Ectodermal cell (in vitro differentiated cells): ENCODE data around the gene CAMSAP1.

ENCODE experiments used
- H3K27ac ChIP-seq: 2 replicates; pipeline ENCODE4 v1.7.0; 2013; ENCODE audit warnings: mild to moderate bottlenecking, low read depth, low read length; ENCODE audit not compliant: insufficient read depth, poor library complexity, severe bottlenecking
- H3K27me3 ChIP-seq: 2 replicates; pipeline ENCODE4 v1.7.0; 2013; ENCODE audit warnings: mild to moderate bottlenecking, low read length; ENCODE audit not compliant: insufficient read depth, control insufficient read depth, poor library complexity, severe bottlenecking
- H3K36me3 ChIP-seq: one replicate; pipeline ENCODE4 v1.7.0; 2013; ENCODE audit warnings: low read length; ENCODE audit not compliant: control insufficient read depth, insufficient read depth
- H3K4me1 ChIP-seq: one replicate; pipeline ENCODE4 v1.7.0; 2013; ENCODE audit warnings: low read length; ENCODE audit not compliant: control insufficient read depth, insufficient read depth
- H3K4me3 ChIP-seq: 2 replicates; pipeline ENCODE4 v1.7.0; 2013; ENCODE audit warnings: low read depth, low read length, control low read depth; ENCODE audit not compliant: insufficient read depth
- H3K9me3 ChIP-seq: 2 replicates; pipeline ENCODE4 v1.7.0; 2013; ENCODE audit warnings: mild to moderate bottlenecking, low read length, moderate library complexity; ENCODE audit not compliant: control insufficient read depth
- WGBS, 2 experiments: methylation state at CpG; one replicate each; pipeline ENCODE4 v1.1.7; 2013; ENCODE audit warnings: missing lambda C conversion rate in 2 of 2; 5-methylcytosine and 5-hydroxymethylcytosine counted together

CAMSAP1 gene

DNA sequence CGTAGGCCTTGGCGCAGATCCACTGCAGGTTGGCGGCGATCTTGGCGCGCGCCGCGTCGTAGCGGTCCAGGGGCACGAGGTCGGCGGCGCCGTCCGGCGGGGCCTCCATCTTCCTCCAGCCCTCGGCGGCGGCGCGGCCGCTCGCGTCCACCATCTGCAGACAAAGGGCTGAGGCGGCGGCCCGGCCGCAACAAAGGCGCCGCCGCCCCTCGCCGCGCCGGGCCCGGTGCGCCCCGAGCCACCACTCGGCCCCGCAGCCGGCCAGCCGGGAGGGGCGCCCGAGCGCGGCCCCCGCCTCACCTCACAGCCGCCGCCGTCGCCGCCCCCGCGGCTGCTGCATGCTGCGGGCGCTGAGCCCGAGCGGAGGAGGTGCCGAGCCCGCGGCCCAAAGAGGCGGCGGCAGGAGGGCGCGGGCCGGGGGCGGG is 328 bp downstream of the CAMSAP1 start:
- Histone ChIP-seq H3K36me3 (peaks cover 18% of the 10 kb centered on the region), H3K27me3 (no peaks in the 10 kb centered on the region), H3K4me1 (peaks cover 13% of the 10 kb centered on the region), H3K4me3 (peak overlapping the region; percentile 90), H3K27ac (peak overlapping the region; percentile 63), H3K9me3 (peaks cover 2% of the 10 kb centered on the region)
- WGBS, 2 experiments = 0% methylated on average over 69 of the region's 69 CpGs

DNA sequence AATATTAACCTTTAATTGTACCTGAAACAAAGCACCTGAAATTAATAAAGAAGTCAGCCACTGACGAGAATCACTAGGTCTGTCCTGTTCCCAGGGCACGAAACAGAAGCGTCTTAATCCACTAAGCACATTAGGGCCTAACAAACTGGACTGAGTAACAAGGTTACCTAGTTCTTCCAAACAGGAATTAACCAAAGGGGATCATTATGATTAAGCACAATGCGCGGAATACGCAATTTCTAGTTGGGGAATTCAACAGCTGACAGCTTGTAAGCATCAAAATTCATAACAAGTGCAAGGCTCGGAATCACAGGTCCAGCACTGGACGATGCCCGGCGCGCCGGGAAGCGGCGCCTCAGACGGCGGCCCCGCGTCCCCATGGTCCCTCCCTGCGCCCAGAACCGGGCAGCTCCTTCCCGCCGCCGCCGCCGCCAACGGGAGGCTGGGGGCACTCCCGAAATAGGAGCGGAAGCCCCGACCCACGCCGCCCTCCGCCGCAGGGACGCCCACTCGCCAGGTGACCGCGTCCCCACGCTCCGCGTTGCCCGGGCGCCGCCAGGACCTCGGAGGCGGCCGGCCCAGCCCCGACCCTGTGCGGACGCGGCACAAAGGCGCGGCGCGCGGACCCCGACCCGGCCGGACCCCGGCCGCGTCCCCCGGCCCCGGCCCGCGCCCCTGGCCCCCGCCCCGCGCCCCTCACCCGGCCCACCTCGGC is 898 bp downstream of the CAMSAP1 start:
- no peaks in the 10 kb centered on the region for H3K27me3 ChIP-seq
- peak overlapping the region; percentile 90 for H3K4me3 ChIP-seq
- 1% methylated on average over 70 of the region's 70 CpGs for WGBS, 2 experiments
- H3K9me3 ChIP-seq = peaks cover 2% of the 10 kb centered on the region
- peak overlapping the region; percentile 63 for H3K27ac ChIP-seq
- H3K4me1 ChIP-seq = peaks cover 13% of the 10 kb centered on the region
- H3K36me3 ChIP-seq = peaks cover 17% of the 10 kb centered on the region

DNA sequence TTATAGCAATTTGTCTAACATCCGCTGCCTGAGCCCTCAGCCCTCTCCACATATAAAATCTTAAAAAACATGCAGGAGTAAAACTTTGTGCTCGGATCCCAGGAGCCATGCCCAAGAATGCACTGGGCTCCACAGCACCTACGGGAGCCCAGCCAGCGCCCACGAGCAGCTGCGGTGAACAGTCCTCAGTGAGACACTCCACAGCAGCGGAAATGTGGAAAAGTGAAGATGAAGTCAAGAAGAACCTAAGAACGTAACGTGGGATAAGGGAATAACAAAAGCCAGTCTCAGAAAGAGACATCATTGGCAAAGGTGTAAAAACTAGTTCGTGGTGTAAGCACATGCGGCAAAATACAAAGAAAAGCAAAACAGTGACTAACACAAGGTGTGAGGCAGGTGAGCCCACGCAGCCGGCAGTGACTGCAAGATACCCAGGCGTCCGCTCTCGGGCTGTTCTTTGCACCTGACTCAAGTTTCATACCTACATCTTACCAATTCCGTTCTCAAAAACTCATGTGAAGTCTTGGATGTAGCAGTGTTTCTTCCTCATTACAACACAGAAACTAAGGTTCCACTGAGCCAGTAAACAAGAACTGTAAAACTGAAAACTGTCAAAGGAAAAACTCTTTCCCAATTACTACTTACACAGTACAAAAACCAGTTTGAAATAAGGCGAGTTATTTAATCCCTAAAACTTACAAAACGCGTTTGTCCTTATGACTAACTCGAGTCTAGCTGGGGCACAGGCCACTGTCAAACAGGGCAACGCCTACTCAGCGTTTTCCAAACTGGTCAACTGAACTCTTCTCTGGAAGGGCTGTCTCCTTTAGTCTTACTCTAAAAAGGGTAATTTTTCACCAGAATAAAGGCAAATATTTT is 1.7 kb downstream of the CAMSAP1 start:
- no peak overlapping the region for H3K27ac ChIP-seq
- peaks cover 11% of the 10 kb centered on the region for H3K36me3 ChIP-seq
- WGBS, 2 experiments = 69 to 70% methylated on average over 23 of the region's 23 CpGs
- H3K4me1 ChIP-seq = peaks cover 13% of the 10 kb centered on the region
- peak overlapping the region; percentile 90 for H3K4me3 ChIP-seq
- no peaks in the 10 kb centered on the region for H3K27me3 ChIP-seq
- H3K9me3 ChIP-seq = no peaks in the 10 kb centered on the region

DNA sequence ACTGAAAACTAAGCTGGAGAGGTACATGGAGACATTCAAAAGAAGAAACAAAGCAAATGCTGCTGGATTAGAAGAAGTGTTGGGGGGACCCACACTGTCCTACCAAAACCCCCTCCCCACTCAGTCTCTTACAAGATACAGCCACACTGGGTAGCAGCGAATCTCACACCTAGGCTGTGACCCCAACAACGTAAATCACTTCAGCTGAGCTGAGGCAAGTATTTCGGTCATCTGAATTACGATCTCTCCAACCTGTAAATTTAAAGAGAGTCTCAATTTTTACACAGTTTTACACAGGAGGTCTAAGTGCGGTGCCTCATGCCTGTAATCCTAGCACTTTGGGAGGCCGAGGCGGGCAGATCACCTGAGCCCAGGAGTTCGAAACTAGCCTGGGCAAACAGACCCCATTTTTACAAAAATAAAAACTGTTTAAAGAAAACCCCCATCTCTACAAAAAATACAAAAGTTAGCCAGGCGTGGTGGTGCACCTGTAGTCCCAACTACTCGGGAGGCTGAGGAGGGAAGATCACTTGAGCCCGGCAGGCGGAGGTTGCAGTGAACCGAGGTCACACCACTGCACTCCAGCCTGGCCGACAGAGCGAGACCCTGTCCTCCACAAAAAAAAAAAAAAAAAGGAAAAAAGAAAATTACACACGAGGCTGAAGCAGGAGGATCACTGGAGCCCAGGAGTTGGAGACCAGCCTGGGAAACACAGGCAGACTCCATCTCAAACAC is 3.4 kb downstream of the CAMSAP1 start:
- no peak overlapping the region for H3K4me3 ChIP-seq
- WGBS, 2 experiments = 86 to 92% methylated on average over 16 of the region's 16 CpGs
- peaks cover 13% of the 10 kb centered on the region for H3K4me1 ChIP-seq
- no peaks in the 10 kb centered on the region for H3K27me3 ChIP-seq
- H3K36me3 ChIP-seq = peaks cover 7% of the 10 kb centered on the region
- no peaks in the 10 kb centered on the region for H3K9me3 ChIP-seq
- no peak overlapping the region for H3K27ac ChIP-seq

DNA sequence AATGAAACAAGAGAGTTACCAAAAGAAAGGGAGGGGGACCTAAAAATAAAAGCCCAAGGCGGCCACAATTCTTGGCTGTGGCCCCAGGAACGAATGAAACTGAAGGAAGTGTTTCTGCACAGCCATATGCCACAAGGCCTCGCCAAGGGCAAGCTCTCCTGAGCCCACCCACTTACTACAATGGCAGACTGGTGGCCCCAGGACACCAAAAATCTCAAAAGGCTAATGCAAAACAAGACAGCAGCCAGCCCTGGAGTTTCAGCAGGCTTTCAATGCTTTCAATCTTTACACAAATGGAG is 4.0 kb downstream of the CAMSAP1 start:
- peaks cover 7% of the 10 kb centered on the region for H3K36me3 ChIP-seq
- no peak overlapping the region for H3K4me3 ChIP-seq
- H3K27ac ChIP-seq = no peak overlapping the region
- H3K9me3 ChIP-seq = no peaks in the 10 kb centered on the region
- H3K4me1 ChIP-seq = peaks cover 10% of the 10 kb centered on the region
- no peaks in the 10 kb centered on the region for H3K27me3 ChIP-seq
- 50 to 63% methylated on average over 3 of the region's 3 CpGs for WGBS, 2 experiments

DNA sequence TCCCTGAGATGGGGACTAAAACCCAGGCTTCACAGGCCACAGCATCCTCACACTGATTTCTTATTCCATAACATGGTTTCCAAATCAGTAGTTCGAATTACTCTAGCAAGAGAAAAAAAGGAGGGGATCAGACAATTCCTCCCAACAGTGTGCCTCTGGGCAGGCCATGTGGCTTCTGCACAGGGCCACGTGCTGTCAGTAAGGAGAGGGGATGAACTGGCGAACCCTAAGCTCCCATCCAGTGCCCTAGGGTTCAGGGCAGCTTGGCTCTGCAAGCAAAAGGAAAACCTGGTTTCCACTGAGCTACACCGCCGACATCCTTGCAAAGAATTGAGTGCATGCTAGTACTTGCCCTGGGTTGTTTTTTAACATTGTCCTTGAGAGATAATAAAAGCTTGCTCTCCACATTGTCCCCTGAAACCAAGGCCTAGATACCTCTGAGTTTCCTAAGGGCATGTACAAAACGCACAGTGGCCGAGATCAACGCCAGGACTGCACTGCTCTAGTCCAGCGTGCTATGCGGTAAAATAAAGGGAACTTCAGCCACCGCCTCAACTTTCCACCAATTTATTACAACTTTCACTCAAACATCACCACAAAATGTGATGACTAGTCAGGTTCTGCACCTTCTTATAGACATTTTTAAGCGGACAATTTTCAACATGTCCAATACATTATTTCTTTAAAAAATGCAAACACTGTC is 4.5 kb downstream of the CAMSAP1 start:
- Histone ChIP-seq H3K36me3 (peaks cover 7% of the 10 kb centered on the region), H3K4me1 (peaks cover 7% of the 10 kb centered on the region), H3K27me3 (no peaks in the 10 kb centered on the region), H3K4me3 (no peak overlapping the region), H3K27ac (no peak overlapping the region), H3K9me3 (no peaks in the 10 kb centered on the region)
- WGBS, 2 experiments = 93 to 95% methylated on average over 12 of the region's 12 CpGs

DNA sequence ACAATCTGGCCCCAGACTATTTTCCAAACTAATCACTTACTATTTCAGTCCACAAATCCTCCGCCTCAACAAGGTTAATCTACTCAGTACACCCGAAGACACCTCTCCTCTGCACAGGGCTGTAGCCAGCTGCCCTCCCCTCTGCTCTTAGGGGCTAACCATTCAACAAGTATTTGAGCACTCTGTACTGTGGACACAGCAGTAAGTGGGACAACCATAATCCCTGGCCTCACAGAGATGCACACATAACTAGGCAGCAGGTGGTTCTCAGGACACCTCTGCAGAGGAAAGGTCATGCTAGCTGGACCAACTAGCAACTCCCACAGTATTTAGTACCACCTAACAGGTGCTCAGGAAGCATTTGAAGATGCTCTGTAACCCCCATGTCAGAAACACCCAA is 5.5 kb downstream of the CAMSAP1 start:
- H3K27me3 ChIP-seq = no peaks in the 10 kb centered on the region
- H3K9me3 ChIP-seq = no peaks in the 10 kb centered on the region
- peaks cover 7% of the 10 kb centered on the region for H3K36me3 ChIP-seq
- no peak overlapping the region for H3K4me3 ChIP-seq
- 91 to 96% methylated on average over 2 of the region's 2 CpGs for WGBS, 2 experiments
- H3K27ac ChIP-seq = no peak overlapping the region
- peaks cover 7% of the 10 kb centered on the region for H3K4me1 ChIP-seq

DNA sequence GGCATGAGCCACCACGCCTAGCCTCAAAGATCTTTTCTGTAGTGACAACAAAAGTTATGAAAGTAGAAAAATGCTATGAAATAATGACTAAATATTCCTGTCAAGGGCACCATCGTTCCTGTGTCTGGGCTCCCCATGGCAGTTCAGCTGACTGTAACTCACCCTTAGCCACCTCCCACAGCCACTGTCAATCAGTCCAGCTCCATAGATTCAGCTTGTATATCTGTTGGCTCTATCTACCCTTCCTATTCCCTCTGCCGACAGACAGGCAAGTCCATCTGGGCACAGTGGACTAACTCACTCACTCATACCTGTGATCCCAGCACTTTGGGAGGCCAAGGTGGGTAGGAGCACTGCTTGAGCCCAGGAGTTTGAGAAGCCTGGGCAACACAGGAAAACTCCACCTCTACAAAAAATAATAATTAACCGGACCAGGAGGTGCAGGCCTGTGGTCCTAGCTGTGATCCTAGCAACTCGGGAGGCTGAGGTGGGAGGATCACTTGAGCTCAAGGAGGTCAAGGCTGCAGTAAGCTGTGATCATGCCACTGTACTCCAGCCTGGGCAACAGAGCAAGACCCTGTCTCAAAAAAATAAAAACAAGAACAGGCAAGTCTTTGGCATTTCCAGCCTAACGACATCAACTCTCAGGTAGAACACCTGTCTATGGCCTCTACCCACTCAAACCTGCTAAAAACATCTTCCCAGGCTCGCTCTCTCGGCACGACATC is 6.2 kb downstream of the CAMSAP1 start:
- no peak overlapping the region for H3K27ac ChIP-seq
- no peaks in the 10 kb centered on the region for H3K27me3 ChIP-seq
- H3K9me3 ChIP-seq = no peaks in the 10 kb centered on the region
- 95% methylated on average over 9 of the region's 9 CpGs for WGBS, 2 experiments
- peaks cover 7% of the 10 kb centered on the region for H3K4me1 ChIP-seq
- H3K36me3 ChIP-seq = peaks cover 7% of the 10 kb centered on the region
- no peak overlapping the region for H3K4me3 ChIP-seq

DNA sequence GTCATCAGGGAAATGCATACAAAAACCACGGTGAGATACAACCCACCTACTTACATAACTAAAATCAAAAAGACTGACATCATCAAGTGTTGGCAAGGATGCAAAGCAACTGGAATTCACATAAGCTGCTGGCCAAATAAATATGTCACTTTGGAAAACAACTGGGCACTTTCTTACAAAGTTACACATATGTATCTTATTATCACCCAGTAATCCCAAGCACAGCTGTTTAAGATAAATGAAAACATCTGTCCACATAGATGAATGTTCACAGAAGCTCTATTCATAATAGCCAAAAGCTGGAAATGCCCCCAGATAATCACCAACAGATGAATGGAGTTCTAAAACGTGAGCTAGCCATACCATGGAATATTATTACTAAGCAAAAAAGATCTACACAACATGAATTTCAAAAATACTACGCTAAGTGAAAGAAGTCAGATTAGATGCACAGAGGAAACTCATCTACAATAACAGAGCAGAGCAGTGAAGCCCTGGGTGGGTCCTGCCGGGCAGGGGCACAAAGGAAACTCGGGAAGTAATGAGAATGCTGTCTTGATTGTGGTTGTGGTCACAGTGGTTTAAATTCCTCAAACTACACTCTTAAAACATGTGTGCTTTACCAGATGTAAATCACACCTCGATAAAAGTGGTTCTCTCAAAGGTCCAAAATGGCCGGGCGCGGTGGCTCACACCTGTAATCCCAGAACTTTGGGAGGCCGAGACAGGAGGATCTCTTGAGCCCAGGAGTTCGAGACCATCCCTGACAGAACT is 8.5 kb downstream of the CAMSAP1 start:
- Histone ChIP-seq H3K27me3 (no peaks in the 10 kb centered on the region), H3K9me3 (no peaks in the 10 kb centered on the region), H3K36me3 (peaks cover 9% of the 10 kb centered on the region), H3K4me3 (no peak overlapping the region), H3K4me1 (no peaks in the 10 kb centered on the region), H3K27ac (no peak overlapping the region)
- 95 to 97% methylated on average over 11 of the region's 11 CpGs for WGBS, 2 experiments
